HepG2 (cell line): ENCODE results near the gene EPHA2. TPM values are rescaled to one million over a fixed set of nuclear protein-coding genes. Genes with fewer than 3 reads are reported as not detected.

Source experiments
- ATAC-seq: fragments of 200-7000 bp; cut with Tn5 transposase; 3 replicates; pipeline ENCODE4 v1.9.1; 2020; ENCODE audit warnings: mild to moderate bottlenecking, moderate library complexity
- BruUV-seq: library from RNA; stranded (reverse); fragments of 400-500 nt; replicated peaks from 2 replicates; lab custom pipeline; 2021; lab: Mats Ljungman, UMichigan
- CTCF ChIA-PET: fragments of 300-600 bp; formaldehyde crosslinking; extraction: SDS; loops from one replicate; lab custom pipeline; 2021; ENCODE audit warnings: low total read pairs, inconsistent platforms, low intra/inter-chr PET ratio; lab: Yijun Ruan, JAX
- POLR2A ChIA-PET: fragments of 350-600 bp; sonication (Branson Sonifier 250); formaldehyde crosslinking; loops from one replicate; lab custom pipeline; 2020; ENCODE audit warnings: antibody characterized with exemption, inconsistent platforms; lab: Yijun Ruan, JAX
- DNase-seq: peaks from one replicate; pipeline ENCODE4 v3.0.0-alpha.2; 2015; ENCODE audit warnings: low spot score
- FAIRE-seq: peaks from 3 replicates; lab custom pipeline; 2011; peaks lifted over from hg19 to GRCh38; lab: Jason Lieb, UNC
- H2AFZ ChIP-seq: one replicate; pipeline ENCODE4 v1.6.1; 2011; ENCODE audit warnings: low read length, inconsistent platforms
- H3K27ac ChIP-seq: fragments of 300-600 bp; 3 replicates; pipeline ENCODE4 v1.8.0; 2011; ENCODE audit warnings: mixed run types, mild to moderate bottlenecking, mixed read lengths, low read length, inconsistent platforms; ENCODE audit not compliant: insufficient read depth; ENCODE audit errors: extremely low read length
- H3K27me3 ChIP-seq, 2 experiments: fragments of 200-600 bp in 1 of 2; 2 replicates in 1 of 2; 3 replicates in 1 of 2; pipeline versions ENCODE4 v1.6.0 to v1.8.0; 2011; ENCODE audit warnings: low read length in 2 of 2, mild to moderate bottlenecking in 2 of 2, moderate library complexity in 2 of 2, inconsistent platforms in 1 of 2; ENCODE audit not compliant: insufficient read depth in 2 of 2, control insufficient read depth in 1 of 2
- H3K36me3 ChIP-seq, 2 experiments: fragments of 200-600 bp in 1 of 2; replicated peaks in 1 of 2; 2 replicates in 1 of 2; 3 replicates in 1 of 2; pipeline versions ENCODE4 v1.5.1 to v1.8.0; 2011; ENCODE audit warnings: low read length in 2 of 2, inconsistent platforms in 1 of 2; ENCODE audit not compliant: insufficient read depth in 2 of 2, control insufficient read depth in 1 of 2
- H3K4me1 ChIP-seq: 2 replicates; pipeline ENCODE4 v1.5.1; 2012; ENCODE audit warnings: low read length, inconsistent platforms; ENCODE audit not compliant: insufficient read depth
- H3K4me2 ChIP-seq: 2 replicates; pipeline ENCODE4 v1.6.0; 2011; ENCODE audit warnings: low read depth, low read length, inconsistent platforms
- H3K4me3 ChIP-seq, 3 experiments: fragments of 200-600 bp in 1 of 3; sonication (generic), shearing (Covaris generic) in 1 of 3; replicated peaks in 1 of 3; 2 replicates each; pipeline ENCODE4 v1.5.1; 2011 to 2016; ENCODE audit warnings: low read length in 3 of 3, inconsistent platforms in 2 of 3, low read depth in 2 of 3, mild to moderate bottlenecking in 2 of 3, control low read depth in 1 of 3, mixed read lengths in 1 of 3; ENCODE audit not compliant: insufficient read depth in 1 of 3
- H3K79me2 ChIP-seq: one replicate; pipeline ENCODE4 v1.6.1; 2011; ENCODE audit warnings: low read length, inconsistent platforms; ENCODE audit not compliant: insufficient read depth
- H3K9ac ChIP-seq: 2 replicates; pipeline ENCODE4 v1.6.0; 2011; ENCODE audit warnings: mild to moderate bottlenecking, low read depth, low read length, inconsistent platforms; ENCODE audit not compliant: insufficient read depth
- H3K9me3 ChIP-seq: 2 replicates; pipeline ENCODE4 v1.5.1; 2012; ENCODE audit warnings: mild to moderate bottlenecking, low read length
- H4K20me1 ChIP-seq: 2 replicates; pipeline ENCODE4 v1.6.0; 2011; ENCODE audit warnings: inconsistent platforms, mild to moderate bottlenecking, low read length, moderate library complexity; ENCODE audit not compliant: insufficient read depth
- HNF4G ChIP-seq, 2 experiments: sonication (generic) in 1 of 2; formaldehyde crosslinking in 1 of 2; IDR thresholded peaks; 2 replicates each; pipeline versions ENCODE4 v1.4.0 to v1.6.1; 2011 to 2020; ENCODE audit warnings: borderline replicate concordance in 2 of 2, low read depth in 2 of 2, mild to moderate bottlenecking in 2 of 2, low read length in 1 of 2, missing genetic modification reagents in 1 of 2, moderate library complexity in 1 of 2
- SAP130 ChIP-seq: IDR thresholded peaks from 2 replicates; pipeline ENCODE4 v1.6.1; 2016; ENCODE audit warnings: low read depth
- ZNF644 ChIP-seq: IDR thresholded peaks from 2 replicates; pipeline ENCODE4 v1.6.1; 2016; ENCODE audit warnings: low read depth
- WGBS: methylation state at CpG from one replicate; pipeline ENCODE4 v1.1.6; 2017; ENCODE audit warnings: low lambda C conversion rate; 5-methylcytosine and 5-hydroxymethylcytosine counted together
- in situ Hi-C: cut with HindIII; loops from 2 replicates; pipeline ENCODE4 v1.10.0; 2017; ENCODE audit warnings: low pct_unique_long_range_greater_than_20kb; ENCODE audit not compliant: extremely low pct_ligation_motif_present
- intact Hi-C: fragments of 100-400 bp; cut with micrococcal nuclease; formaldehyde crosslinking; loops from one replicate; pipeline ENCODE4 v1.10.0; 2022; ENCODE audit not compliant: unreplicated experiment
- polyA plus RNA-seq, 8 experiments: library from polyadenylated mRNA; depleted of rRNA in 3 of 8; stranded (reverse) in 7 of 8; unstranded in 1 of 8; fragments of >200 nt; fragmentation: Illumina TruSeq in 4 of 8; extraction: Trizol in 4 of 8; gene quantifications; 2 replicates each; pipeline versions ENCODE4 v1.2.1 to v1.2.3, GENCODE V29; 2011 to 2016; ENCODE audit warnings: low read depth in 4 of 8, missing spikeins in 1 of 8, mixed read lengths in 1 of 8; ENCODE audit not compliant: insufficient read depth in 1 of 8
- total RNA-seq, 5 experiments: library from RNA; depleted of rRNA; stranded (reverse); fragments of >200 nt; fragmentation: Illumina TruSeq; extraction: Trizol; gene quantifications; 2 replicates each; pipeline ENCODE4 v1.2.3, GENCODE V29; 2016; ENCODE audit warnings: low read depth in 1 of 5
- TF ChIP-seq, protein P1 (sequence below): sonication (generic); formaldehyde crosslinking; IDR thresholded peaks from 2 replicates; pipeline ENCODE4 v1.8.0; 2022; ENCODE audit warnings: missing genetic modification reagents, mild to moderate bottlenecking, borderline replicate concordance
- TF ChIP-seq, protein P2 (sequence below): sonication (generic); formaldehyde crosslinking; IDR thresholded peaks from 2 replicates; pipeline ENCODE4 v1.4.0; 2020; ENCODE audit warnings: missing genetic modification reagents
- TF ChIP-seq, protein P3 (sequence below): sonication (generic); formaldehyde crosslinking; conservative IDR thresholded peaks from 2 replicates; pipeline ENCODE4 v1.4.0; 2020; ENCODE audit warnings: mild to moderate bottlenecking, missing genetic modification reagents, moderate library complexity
- TF ChIP-seq, protein P4 (sequence below): sonication (generic); formaldehyde crosslinking; IDR thresholded peaks from 2 replicates; pipeline ENCODE4 v1.4.0; 2020; ENCODE audit warnings: missing genetic modification reagents

The EPHA2 gene
- total and polyA plus RNA-seq, 2 of the 13 experiments (the other 11 are each of a cell fraction or from before 2014, with no cell fraction given) = 33.6 to 53.6 TPM

DNA sequence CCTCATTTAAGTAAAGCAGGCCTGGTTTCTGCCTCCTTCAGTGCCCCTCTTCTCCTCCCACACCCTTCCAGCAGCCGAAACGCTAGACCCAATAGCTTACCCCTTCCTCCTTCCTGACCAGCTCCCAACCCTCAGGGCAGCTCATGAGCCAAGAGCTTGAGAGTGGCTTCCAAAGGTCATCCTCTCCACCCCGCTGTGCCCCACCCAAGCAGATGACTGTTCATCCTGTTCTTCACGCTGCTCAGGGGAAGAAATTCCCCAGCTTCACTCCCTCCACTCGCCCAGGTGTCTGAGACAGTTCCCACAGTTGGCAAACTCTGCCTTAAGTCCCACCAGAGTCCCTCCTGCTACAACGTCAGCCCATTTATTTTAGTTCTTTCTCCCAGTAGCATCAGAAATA is 33.1 kb upstream of the EPHA2 start:
- FAIRE-seq = peak; percentile 36
- under 1% methylated on average over 6 of the region's 6 CpGs for WGBS
- H3K4me3 ChIP-seq = no peak overlapping the region
- no peak overlapping the region for H3K27ac ChIP-seq
- no peaks in the 10 kb centered on the region for H3K9me3 ChIP-seq
- ATAC-seq = peak; percentile 49; the same call in 2 of the 3 replicates
- H3K27me3 ChIP-seq = peaks cover 2 to 5% of the 10 kb centered on the region in 2 experiments; a peak in 2 of 5 replicates
- DNase-seq = no peak
- no TSS peak for BruUV-seq
- H4K20me1 ChIP-seq = no peaks in the 10 kb centered on the region
- no peaks in the 10 kb centered on the region for H3K79me2 ChIP-seq
- no peaks in the 10 kb centered on the region for H3K36me3 ChIP-seq
- TF ChIP-seq ZNF644 (CRISPR knock-in tag) = 0 out of 2 replicates have a peak, but pooled peaks have one; percentile 12
- TF ChIP-seq, protein P1, sequence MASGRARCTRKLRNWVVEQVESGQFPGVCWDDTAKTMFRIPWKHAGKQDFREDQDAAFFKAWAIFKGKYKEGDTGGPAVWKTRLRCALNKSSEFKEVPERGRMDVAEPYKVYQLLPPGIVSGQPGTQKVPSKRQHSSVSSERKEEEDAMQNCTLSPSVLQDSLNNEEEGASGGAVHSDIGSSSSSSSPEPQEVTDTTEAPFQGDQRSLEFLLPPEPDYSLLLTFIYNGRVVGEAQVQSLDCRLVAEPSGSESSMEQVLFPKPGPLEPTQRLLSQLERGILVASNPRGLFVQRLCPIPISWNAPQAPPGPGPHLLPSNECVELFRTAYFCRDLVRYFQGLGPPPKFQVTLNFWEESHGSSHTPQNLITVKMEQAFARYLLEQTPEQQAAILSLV = no peak
- TF ChIP-seq HNF4G (IDR thresholded peaks at IDR 0.05; ENCODE audit: borderline replicate concordance, low read depth, low read length) = peak; percentile 11; the same call in 1 of the 2 replicates
- no peak for TF ChIP-seq HNF4G (CRISPR knock-in tag; IDR thresholded peaks at IDR 0.05; ENCODE audit: borderline replicate concordance, low read depth)
- TF ChIP-seq, protein P2, sequence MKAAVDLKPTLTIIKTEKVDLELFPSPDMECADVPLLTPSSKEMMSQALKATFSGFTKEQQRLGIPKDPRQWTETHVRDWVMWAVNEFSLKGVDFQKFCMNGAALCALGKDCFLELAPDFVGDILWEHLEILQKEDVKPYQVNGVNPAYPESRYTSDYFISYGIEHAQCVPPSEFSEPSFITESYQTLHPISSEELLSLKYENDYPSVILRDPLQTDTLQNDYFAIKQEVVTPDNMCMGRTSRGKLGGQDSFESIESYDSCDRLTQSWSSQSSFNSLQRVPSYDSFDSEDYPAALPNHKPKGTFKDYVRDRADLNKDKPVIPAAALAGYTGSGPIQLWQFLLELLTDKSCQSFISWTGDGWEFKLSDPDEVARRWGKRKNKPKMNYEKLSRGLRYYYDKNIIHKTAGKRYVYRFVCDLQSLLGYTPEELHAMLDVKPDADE (CRISPR knock-in tag) = no peak
- TF ChIP-seq SAP130 = no peak
- TF ChIP-seq, protein P3, sequence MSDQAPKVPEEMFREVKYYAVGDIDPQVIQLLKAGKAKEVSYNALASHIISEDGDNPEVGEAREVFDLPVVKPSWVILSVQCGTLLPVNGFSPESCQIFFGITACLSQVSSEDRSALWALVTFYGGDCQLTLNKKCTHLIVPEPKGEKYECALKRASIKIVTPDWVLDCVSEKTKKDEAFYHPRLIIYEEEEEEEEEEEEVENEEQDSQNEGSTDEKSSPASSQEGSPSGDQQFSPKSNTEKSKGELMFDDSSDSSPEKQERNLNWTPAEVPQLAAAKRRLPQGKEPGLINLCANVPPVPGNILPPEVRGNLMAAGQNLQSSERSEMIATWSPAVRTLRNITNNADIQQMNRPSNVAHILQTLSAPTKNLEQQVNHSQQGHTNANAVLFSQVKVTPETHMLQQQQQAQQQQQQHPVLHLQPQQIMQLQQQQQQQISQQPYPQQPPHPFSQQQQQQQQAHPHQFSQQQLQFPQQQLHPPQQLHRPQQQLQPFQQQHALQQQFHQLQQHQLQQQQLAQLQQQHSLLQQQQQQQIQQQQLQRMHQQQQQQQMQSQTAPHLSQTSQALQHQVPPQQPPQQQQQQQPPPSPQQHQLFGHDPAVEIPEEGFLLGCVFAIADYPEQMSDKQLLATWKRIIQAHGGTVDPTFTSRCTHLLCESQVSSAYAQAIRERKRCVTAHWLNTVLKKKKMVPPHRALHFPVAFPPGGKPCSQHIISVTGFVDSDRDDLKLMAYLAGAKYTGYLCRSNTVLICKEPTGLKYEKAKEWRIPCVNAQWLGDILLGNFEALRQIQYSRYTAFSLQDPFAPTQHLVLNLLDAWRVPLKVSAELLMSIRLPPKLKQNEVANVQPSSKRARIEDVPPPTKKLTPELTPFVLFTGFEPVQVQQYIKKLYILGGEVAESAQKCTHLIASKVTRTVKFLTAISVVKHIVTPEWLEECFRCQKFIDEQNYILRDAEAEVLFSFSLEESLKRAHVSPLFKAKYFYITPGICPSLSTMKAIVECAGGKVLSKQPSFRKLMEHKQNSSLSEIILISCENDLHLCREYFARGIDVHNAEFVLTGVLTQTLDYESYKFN (CRISPR knock-in tag) = 0 out of 2 replicates have a peak, but pooled peaks have one; percentile 11
- TF ChIP-seq, protein P4, sequence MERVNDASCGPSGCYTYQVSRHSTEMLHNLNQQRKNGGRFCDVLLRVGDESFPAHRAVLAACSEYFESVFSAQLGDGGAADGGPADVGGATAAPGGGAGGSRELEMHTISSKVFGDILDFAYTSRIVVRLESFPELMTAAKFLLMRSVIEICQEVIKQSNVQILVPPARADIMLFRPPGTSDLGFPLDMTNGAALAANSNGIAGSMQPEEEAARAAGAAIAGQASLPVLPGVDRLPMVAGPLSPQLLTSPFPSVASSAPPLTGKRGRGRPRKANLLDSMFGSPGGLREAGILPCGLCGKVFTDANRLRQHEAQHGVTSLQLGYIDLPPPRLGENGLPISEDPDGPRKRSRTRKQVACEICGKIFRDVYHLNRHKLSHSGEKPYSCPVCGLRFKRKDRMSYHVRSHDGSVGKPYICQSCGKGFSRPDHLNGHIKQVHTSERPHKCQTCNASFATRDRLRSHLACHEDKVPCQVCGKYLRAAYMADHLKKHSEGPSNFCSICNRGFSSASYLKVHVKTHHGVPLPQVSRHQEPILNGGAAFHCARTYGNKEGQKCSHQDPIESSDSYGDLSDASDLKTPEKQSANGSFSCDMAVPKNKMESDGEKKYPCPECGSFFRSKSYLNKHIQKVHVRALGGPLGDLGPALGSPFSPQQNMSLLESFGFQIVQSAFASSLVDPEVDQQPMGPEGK = peak; percentile 8; the same call in 1 of the 2 replicates
- peak overlapping the region; percentile 8; the same call in 1 of the 2 replicates for H3K4me2 ChIP-seq
- peaks cover 53% of the 10 kb centered on the region for H3K4me1 ChIP-seq
- H2AFZ ChIP-seq = no peak overlapping the region
- intact Hi-C loops = no loop called here
- in situ Hi-C loops = no loop called here
- ChIA-PET CTCF (interaction anchor here (1.8 to 6.0 kb wide), 2 partner anchors 45 to 108 kb away, joined by 7 to 98 read pairs; no protein-coding TSS in a partner anchor), POLR2A (interaction anchor here (0.9 to 1.0 kb wide), 3 partner anchors 11 to 45 kb away, joined by 3 to 6 read pairs (median 3); no protein-coding TSS in a partner anchor)
- H3K9ac ChIP-seq = no peak overlapping the region
